NCI-H226 (cell line): ENCODE measurements around the gene GTPBP6.
"Not testable (repeated sequence)": the region's sequence is repeated elsewhere in the genome, so short reads cannot be mapped to it uniquely, and the experiment has no call there.

Experiments used
- DNase-seq: peaks from one replicate; pipeline ENCODE4 v3.0.0-alpha.2; 2015

Gene GTPBP6

DNA sequence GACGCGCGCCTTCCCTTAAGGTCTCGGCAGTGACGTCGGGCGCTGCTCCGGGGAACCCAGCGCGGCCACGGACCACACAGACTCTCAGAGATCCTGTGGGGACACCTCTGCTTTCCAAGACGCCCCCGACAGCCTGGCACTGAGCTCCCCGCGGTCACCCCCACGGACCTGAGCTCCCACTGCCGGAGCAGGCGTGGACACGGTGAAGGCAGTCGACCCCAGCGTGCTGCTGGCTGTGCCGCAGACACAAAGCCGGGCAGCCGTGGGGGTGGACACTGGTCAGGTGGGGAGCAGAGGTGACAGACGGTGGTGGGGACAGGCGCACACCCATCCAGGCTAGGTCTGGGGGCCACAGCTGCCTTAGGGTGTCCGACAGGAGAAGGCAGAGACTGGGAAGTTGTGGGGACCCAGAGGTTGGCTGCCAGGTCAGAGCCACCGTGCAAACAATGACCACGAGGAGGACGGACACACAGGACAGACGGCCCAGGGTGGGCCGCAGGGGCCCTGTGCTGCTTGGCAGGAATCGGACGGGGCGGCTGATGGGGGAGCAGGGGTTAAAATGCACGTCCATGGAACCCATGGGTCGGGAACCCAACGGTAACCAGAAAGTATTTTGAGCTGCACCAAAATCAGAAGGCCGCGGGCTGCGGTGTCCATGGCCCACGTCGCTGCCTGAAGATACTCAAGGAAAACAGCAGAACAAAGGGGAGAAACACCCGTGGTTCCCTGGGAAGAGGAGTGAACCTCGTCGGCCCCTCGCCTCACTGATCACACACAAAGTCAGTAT lies 16.6 kb upstream of the GTPBP6 start:
- DNase-seq = no peak

GRCh38 chrX:334331-334891 lies 15.8 kb upstream of the GTPBP6 start:
- no peak for DNase-seq

- no peak for DNase-seq
These were observed 15.2 kb upstream of the GTPBP6 start for GRCh38 chrX:333611-334311.

DNA sequence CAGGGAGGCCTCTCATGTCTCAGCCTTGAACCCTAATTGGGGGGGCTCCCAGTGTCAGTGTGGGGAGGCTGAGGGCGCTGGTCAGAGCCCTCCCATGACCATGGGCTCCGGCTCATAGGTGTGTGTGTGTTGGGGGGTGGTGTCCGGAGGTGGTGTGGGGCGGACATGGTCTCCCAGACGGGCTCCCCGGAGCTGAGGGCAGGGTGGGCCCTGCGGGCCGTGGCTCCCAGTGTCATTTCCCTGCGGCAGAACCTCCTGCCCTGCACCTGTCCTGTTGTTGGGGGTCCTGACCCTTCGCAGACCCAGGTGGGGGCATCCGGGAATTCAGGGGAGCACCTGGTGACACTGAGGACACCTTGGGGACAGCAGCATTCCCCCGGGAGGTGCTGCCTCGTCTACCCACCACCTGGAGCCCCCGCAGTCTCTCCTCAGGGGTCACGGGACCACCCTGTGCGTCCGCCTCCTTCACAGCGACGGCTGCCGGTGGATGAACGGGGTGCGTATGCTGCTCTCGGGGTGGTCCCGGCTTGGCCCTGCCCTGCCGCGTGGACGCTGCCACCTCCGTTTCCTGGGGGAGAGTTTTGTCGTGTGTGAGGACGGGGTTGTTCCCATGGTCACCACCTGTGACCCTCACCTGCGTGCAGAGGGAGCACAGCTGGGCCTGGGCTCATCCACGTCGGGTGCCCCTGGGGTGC lies 14.5 kb upstream of the GTPBP6 start:
- DNase-seq = no peak

DNA sequence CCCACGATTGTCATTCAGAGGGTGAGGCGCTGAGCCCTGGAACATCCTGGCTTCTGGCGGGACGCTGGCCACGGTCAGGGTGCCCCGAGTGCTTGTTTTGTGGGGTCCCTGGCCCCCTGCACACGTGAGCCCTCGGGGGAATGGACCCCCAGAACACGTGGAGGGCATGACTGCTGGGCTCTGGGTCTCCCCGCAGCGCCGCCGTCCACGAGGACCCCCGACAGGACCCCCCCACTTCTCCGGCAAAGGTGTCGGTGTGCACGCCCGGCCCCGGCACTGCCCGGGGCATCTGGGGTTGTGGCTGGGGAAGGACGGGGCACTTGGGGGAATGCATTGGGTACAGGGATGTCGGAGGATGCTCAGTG lies 13.9 kb upstream of the GTPBP6 start:
- no peak for DNase-seq

- no peak for DNase-seq
These were observed 13.4 kb upstream of the GTPBP6 start for GRCh38 chrX:331825-332495.

GRCh38 chrX:331151-331824 lies 12.7 kb upstream of the GTPBP6 start:
- no peak for DNase-seq

- DNase-seq = no peak
These were observed 12.1 kb upstream of the GTPBP6 start for GRCh38 chrX:330726-331150.

DNA sequence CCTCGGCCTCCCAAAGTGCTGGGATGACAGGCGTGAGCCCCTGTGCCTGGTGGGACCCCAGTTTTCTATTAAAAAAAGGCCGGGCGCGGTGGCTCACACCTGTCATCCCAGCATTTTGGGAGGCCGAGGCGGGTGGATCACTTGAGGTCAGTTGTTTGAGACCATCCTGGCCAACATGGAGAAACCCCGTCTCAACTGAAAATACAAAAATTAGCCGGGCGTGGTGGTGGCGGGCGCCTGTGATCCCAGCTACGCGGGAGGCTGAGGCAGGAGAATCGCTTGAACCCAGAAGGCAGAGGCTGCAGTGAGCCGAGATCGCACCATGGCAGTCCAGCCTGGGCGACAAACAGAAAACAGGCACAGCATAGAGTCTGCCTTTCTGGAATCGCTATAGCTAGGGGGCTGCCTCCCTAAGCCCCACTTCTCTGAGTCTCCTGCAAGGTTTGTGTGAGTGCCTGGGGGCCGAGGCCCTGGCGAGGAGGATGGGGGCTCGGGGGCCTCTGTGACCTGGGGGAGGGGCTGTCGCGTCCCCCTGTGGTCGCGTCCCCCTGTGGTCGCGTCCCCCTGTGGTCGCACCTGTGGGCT lies 11.6 kb upstream of the GTPBP6 start:
- DNase-seq = not testable (repeated sequence)

- no peak for DNase-seq
These were observed 10.8 kb upstream of the GTPBP6 start for GRCh38 chrX:329291-329910.

DNA sequence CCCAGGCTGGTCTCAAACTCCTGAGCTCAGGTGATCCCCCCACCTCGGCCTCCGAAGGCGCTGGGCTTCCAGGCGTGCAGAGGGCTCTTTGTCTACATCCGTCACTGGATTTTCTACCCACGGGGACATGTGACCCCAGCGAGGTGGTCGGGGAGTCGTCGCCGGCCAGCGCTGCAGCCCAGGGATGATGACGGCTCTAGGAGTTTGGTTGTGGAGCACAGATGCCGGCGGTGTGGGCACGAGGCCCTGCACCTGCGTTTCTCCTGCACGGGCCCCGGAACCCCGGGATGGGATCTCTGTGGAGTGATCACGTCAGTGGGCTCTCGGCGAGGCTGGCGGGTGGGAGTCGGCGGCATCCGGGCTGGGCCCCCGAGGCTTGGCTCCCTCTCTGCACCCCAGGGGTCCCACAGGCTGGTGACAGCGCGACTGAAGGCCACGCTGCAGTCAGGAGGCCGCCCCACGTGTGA lies 9.1 kb upstream of the GTPBP6 start:
- DNase-seq = no peak

DNA sequence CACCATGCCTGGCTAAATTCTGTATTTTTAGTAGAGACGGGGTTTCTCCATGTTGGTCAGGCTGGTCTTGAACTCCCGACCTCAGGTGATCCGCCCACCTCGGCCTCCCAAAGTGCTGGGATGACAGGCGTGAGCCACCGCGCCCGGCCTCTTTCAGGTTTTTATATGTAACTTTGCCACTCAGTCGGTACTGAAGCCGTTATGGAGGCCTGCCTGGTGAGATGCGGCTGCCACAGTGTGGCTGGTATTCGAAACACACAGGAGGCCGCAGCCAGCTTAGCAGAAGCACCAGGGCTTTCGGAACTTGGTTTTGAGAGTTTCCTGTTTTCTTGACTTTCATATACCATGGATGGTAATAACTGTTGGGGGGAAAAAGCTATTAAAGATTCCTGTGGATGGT lies 6.1 kb upstream of the GTPBP6 start:
- DNase-seq = not testable (repeated sequence)

DNA sequence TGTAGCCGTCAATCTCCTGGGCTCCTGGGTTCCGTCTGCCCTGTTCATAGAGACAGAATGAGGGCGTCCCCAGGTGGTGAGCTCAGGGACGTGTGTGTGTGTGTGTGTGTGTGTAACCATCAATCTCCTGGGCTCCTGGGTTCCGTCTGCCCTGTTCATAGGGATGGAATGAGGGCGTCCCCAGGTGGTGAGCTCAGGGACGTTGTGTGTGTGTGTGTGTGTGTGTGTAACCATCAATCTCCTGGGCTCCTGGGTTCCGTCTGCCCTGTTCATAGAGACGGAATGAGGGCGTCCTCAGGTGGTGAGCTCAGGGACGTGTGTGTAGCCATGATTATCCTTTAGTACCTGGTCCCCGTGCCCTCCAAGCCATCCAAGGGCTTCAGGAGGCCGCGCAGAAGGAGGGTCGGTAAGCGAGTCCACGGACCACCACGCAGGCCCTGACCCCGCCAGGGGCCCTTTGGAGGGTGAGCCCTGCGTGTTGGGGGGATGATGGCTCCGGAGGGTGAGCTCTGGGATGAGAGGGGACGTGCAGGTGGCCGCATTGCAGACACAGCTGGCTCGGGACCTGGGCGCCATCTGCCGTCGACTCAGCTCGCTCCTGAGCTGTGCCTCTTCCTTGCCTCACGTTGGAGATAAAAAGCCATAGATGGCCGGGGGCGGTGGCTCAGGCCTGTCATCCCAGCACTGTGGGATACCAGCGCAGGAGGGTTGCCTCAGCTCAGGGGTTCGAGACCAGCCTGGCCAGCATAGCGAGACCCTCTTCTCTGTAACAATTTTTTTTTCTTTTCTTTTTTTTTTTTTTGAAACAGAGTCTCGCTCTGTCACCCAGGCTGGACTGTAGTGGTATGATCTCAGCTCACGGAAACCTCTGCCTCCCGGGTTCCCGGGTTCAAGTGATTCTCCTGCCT lies 5.4 kb upstream of the GTPBP6 start:
- DNase-seq = peak; percentile 67

DNA sequence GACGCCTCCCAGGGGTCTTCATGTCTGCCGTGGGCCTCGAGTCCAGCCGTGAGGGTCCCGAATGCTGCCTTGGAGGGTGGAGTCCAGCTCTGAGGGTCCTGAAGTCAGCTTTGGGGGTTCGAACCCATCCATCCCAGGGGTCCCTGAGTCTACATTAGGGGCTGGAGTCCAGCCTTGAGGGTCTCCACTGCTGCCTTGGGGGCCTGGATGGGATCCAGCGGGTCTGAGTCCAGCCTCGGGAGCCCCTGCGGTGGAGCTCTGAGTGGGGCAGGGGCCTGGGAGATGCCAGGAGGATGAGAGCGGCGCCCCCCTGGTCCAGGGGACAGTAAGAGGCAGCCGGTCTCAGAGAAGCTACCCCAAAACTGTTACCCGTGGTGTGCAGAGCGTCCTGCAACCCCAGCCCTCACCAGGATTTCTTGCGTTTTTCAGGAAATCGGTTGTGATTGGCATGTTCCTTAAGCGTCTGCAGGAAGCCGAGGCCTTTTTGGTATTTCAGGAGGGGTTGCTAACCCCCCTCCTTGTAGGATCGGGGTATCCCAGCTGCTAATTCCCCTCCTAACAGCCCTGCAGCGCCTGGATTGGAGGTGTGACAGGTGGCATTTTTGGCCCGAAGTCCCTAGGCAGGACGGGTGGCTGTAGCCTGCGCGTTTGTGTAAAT lies 1.7 kb upstream of the GTPBP6 start:
- peak; percentile 5 for DNase-seq

DNA sequence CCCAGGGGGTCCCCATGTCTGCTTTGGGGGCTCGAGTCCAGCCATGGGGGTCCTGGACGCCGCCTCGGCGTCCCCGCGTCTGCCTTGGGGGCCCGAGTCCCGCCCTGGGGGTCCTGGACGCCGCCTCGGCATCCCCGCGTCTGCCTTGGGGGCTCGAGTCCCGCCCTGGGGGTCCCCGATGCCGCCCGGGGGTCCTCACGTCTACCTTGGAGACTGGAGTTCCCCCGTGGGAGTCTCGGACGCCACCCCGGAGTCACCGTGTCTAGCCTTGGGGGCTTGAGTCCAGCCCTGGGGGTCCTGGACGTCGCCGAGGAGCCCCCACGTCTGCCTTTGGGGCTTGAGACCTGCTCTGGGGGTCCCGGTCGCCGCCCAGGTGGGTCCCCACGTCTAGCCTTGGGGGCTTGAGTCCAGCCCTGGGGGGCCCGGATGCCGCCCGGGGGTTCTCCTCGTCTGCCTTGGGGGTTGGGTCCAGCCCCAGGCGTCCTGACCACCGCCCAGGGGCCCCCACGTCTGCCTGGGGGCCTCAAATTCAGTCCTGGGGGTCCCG lies 1.1 kb upstream of the GTPBP6 start:
- DNase-seq = no peak

DNA sequence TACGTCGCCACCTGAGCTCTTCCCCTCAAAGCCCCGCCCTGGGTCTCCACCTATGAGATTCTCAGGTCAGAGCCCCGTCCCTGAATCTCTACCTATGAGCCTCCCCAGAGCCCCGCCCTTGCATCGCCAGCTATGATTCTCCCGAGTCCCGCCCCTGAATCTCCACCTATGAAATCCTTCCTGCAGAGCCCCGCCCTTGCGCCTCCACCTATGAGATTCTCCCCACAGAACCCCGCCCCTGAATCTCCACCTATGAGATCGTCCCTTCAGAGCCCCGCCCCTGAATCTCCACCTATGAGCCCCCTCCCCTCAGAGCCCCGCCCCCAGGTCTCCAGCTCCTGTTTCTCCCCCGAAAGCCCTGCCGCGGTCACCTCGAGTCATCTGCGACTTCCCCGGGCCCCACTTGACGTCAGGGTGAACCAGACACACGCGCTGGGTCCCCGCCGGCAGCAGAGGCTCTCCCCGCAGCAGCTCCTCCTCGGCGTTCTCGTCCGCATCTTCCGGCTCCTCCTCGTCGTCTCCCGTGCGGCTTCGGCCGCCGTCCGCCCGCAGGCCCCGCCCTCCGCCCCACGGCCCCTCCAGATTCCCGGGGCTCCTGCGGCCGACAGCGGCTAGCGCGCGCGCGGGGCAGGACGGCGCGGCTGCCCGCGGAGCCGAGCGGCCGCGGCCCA lies 393 bp downstream of the GTPBP6 start:
- peak; percentile 97 for DNase-seq

DNA sequence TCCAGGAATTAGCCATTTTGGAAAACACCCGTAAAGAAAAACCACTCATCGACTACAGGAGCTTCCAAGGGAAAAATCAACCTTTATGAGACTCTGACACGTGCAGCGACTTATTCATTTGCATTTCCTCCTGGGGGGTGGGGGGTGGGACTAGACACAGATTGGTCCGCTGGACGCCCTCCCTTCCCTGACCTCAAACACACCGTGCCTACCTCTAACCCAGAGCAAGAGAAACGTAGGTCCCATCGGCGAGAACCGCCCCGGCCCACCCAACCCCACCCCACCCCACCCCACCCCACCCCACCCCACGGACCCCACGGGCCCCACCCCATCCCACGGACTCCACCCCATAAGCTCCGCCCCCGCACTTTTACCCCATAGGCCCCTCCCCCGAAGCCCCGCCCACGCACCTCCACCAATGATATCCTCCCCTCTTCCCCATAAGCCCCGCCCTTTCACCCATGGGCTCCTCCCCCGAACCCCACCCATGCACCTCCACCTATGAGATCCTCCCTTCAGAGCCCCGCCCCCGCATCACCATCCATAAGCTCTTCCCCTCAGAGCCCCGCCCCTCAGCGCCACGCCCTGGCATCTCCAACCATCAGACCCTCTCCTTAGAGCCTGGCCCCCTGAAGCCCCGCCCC lies 1.1 kb downstream of the GTPBP6 start:
- no peak for DNase-seq
